ENCODE data around the gene TBXA2R.
A peak's percentile ranks its signal among the peaks of the same experiment; 100 is the strongest.
"Not testable (repeated sequence)": the region's sequence is repeated elsewhere in the genome, so short reads cannot be mapped to it uniquely, and the experiment has no call there.

Gene TBXA2R

DNA sequence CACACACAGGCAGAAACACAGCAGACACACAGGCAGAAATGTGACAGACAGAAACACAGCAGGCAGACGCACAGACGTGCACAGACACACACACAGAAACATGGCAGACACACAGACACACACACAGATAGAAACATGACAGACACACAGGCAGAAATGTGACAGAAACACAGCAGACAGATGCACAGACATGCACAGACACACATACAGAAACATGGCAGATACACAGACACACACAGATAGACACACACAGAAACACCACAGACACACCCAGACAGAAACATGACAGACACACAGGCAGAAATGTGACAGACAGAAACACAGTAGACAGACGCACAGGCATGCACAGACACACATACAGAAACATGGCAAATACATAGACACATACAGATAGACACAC is 1.3 kb downstream of the TBXA2R start:
- no peak for DNase-seq (ENCODE audit: low spot score)

GRCh38 chr19:3604987-3605343 is 1.7 kb downstream of the TBXA2R start:
- DNase-seq (ENCODE audit: low spot score), result no peak

DNA sequence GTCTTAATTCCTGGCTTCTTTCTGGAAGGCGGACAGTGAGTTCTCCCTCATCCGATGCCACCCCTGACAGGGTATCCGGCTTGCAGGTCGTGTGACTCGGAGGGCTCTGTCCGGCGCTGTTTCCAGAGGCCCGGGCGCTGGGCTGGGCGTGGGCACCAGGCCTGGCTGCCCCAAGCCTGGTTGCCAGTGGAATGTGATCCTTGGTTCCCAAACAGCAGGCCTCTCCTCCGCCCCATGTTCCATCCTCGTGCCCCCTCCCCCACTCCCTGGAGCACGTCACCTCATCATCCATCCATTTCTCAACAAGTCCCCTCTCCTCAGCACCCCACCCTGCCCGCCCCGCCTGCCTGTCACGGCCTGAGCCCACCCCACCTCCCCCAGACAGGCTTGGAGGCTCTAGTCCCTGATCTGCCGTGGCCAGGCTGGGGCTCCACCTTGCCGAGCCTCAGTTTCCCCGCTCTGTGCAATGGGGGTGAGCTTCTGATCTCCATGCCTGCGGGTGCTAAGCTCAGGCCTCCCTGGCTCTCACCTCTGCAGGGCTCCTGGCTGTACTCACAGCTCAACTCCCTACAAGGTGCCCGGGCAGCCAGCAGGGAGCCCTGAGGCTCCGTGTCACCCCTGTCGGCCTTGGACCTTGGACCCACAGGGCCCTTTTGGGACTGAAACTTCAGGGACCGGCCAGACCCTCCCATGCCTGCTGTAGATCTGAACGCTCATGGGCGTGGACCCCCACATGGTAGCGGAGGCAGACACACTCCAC is 2.3 kb downstream of the TBXA2R start:
- DNase-seq (ENCODE audit: low spot score), result no peak

DNA sequence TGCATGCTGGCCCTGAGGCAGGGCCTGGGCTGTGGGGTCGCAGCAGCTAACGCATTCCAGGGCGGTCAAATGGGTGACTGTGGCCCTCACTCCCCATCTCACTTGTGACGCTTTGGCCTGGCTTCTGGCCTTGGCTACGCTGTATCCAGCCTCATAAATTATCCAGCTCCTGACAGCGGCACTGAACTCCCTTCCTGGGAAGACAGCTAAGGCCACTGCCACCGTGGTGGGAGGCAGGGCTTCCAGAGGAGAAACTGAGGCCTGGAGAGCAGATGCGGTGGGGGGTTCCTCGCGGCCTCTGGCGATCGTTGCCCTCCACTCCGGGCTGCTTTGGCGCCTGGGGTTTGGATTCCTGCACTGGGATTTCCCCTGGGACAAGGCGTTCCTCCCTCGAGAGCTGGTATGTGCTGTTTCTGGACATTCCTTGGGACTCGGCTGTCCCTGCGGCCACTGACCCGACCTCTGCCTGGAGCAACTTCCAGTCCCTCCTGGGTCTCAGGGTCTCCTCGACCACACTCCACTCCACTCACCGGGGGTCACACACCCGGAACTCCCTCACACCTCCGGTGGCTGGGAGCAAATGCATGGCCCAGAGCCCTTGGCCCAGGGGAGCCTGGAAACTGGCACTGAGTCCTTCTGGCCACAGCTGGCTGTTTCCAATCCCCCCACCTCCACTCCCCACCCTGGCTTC is 3.4 kb downstream of the TBXA2R start:
- no peak for DNase-seq (ENCODE audit: low spot score)

- no peak for DNase-seq (ENCODE audit: low spot score)
Measured at GRCh38 chr19:3601021-3601420, 5.7 kb downstream of the TBXA2R start.

GRCh38 chr19:3599776-3600187 is 6.9 kb downstream of the TBXA2R start:
- DNase-seq (ENCODE audit: low spot score), result no peak

DNA sequence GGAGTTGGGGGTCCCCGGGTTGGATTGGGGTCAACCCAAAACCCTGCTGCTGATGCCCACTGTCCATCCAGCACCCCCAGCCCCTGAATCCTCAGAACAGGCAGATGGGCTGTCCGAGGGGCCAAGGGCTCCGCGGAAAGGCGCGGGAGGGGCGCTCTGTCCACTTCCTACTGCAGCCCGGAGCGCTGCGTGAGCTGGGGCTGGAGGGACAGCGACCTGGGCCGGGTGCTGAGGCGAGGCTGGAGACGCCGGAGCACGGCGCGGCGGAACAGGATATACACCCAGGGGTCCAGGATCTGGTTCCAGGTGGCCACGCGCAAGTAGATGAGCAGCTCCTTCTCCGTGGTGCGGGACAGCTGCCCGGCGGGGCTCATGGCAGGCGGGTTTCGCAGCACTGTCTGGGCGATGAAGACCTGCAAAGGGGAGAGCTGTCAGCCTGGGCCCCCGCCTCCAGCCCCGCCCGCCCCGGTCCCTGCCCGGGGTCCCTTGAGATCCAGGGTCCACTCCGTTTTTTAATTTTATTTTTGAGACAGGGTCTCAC is 11.1 kb downstream of the TBXA2R start:
- DNase-seq (ENCODE audit: low spot score), result no peak

GRCh38 chr19:3593156-3593555 is 13.5 kb downstream of the TBXA2R start:
- no peak for DNase-seq (ENCODE audit: low spot score)

DNA sequence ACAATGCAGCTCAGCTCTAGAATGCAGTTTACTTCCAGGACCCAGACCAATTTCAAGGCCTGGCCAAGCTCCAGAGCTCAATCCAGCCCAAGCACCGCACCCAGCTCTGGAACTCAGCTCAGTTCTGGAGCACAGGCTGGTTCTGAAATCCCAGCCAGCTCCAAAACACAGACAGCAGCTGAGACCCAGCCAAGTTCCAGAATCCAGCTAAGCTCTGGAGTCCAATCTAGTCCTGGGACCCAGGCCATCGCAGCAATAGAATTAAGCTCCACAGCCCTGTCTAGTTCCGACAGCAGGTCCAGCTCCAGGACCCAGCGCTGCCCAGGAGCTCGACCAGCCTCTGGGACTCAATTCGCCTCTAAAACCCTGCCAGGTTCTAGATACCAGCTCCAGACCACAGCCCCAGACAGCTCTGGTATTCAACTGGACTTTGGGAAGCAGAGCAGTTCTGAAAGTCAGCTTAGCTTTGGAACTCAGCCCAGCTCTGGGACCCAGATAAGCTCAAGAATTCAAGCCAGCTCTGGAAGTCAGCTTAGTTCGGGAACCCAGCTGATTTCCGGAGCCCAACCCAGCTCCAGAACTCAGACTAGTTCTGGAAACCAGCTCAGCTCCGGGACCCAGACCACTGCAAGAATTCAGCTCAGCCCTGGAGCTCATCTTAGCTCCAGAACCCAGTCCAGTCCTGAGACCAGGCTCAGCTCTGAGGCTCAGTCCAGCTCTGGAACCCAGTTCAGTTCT is 14.6 kb downstream of the TBXA2R start:
- DNase-seq (ENCODE audit: low spot score), result no peak

GRCh38 chr19:3590991-3591659 is 15.6 kb downstream of the TBXA2R start:
- DNase-seq (ENCODE audit: low spot score), result no peak

DNA sequence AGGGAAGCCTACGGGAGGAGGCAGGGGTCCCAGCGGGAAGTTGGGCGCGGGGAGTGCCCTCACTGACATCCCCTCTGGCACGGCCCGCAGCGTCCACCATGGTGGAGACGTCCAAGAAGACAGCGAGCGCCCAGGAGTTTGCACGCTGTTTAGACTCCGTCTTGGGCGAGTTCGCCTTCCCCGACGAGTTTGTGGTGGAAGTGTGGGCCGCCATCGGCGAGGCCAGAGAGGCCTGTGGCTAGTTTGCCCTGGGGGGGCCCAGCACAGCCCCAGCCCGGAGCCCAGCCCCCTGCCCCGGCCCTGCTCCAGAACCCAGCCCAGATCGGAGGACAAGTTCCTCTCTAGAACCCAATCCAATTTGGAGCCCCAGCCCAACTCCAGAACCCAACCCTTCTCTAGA is 16.7 kb downstream of the TBXA2R start:
- DNase-seq (ENCODE audit: low spot score), result no peak

DNA sequence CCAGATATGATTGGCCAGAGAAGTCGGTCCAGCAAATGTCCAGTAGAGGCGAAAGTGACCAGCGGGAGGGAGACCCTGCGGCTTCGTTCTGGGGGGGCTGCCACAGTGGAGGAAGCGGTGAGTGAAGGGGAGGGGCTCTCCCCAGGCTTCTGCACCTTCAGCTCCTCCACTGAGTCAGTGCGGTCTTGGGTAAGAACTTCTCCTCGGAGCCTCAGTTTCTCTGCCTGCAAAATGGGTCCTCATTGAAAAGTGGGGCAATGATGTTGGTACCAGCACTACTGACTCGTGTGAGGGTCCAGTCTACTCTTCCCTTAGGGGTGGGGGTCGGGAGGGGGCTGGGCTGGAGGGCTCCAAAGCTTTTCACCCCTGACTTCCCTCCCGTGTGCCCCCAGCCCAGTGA is 17.2 kb downstream of the TBXA2R start:
- DNase-seq (ENCODE audit: low spot score), result no peak

DNA sequence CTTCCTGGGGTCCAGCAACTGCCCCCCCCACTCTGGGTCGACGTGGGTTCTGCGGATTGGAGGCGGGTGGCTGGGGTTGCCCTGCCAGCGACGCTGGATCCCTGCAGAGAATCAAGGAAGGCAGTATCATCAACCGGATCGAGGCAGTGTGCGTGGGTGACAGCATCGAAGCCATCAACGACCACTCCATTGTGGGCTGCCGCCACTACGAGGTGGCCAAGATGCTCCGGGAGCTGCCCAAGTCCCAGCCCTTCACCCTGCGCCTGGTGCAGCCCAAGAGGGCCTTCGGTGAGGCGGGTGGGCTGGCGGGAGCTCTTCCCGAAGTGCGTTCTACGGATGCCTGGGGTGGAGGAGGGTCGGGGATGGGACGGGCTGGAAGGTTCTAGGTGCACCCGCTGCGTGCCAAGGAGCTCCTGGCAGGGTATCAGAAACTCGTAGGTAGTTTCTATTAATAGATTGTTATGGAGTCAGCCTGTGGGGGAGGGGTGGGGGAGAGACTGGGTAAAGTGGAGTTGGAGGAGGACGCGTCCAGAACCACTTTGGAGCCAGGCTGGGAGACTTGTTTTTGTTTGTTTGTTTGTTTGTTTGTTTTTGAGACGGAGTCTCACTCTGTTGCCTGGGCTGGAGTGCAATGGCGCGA is 19.8 kb downstream of the TBXA2R start:
- DNase-seq (ENCODE audit: low spot score), result no peak

GRCh38 chr19:3586127-3586626 is 20.5 kb downstream of the TBXA2R start:
- DNase-seq (ENCODE audit: low spot score), result no peak

- DNase-seq (ENCODE audit: low spot score), result no peak
Measured at GRCh38 chr19:3585301-3586126, 21.2 kb downstream of the TBXA2R start, which contains the start of gene GIPC3. TSS of gene GIPC3 (plus strand) at chr19:3585478. CDS start at chr19:3585598, 120 bp downstream.

- DNase-seq (ENCODE audit: low spot score), result not testable (repeated sequence)
Measured at GRCh38 chr19:3584036-3584802, 22.5 kb downstream of the TBXA2R start.

- DNase-seq (ENCODE audit: low spot score), result not testable (repeated sequence)
Measured at GRCh38 chr19:3581792-3582191, 24.9 kb downstream of the TBXA2R start.

GRCh38 chr19:3580156-3580934 is 26.3 kb downstream of the TBXA2R start:
- DNase-seq (ENCODE audit: low spot score), result peak; percentile 30

GRCh38 chr19:3578390-3578789 is 28.3 kb downstream of the TBXA2R start:
- DNase-seq (ENCODE audit: low spot score), result no peak

Data from globus pallidus (tissue), 1 donor.